Esophagus muscularis mucosa (tissue), 4 donors: Measurements from ENCODE around the gene ARFGAP3. TPM values are rescaled to one million over a fixed set of nuclear protein-coding genes. Genes with fewer than 3 reads are reported as not detected.

Experiments
- DNase-seq: peaks from one replicate; pipeline ENCODE4 v3.0.0-alpha.2; 2017; ENCODE audit errors: extremely low spot score
- H3K27ac ChIP-seq, 4 donors: fragments of 200-600 bp; sonication (generic); replicated peaks in 1 of 4; 1 replicate in 3 of 4; 2 replicates in 1 of 4; pipeline ENCODE4 v1.5.1; 2016 to 2019; ENCODE audit warnings: mild to moderate bottlenecking in 1 of 4
- H3K27me3 ChIP-seq, 4 donors: fragments of 200-600 bp; sonication (generic); one replicate each; pipeline versions ENCODE4 v1.5.1 to v1.6.0; 2016 to 2019
- H3K36me3 ChIP-seq, 4 donors: fragments of 200-600 bp; sonication (generic); one replicate each; pipeline ENCODE4 v1.5.1; 2016 to 2019
- H3K4me1 ChIP-seq, 4 donors: fragments of 200-600 bp; sonication (generic); one replicate each; pipeline ENCODE4 v1.5.1; 2016 to 2019
- H3K4me3 ChIP-seq, 4 donors: fragments of 200-600 bp; sonication (generic); 1 replicate in 2 of 4; 2 replicates in 2 of 4; pipeline ENCODE4 v1.5.1; 2016 to 2019; ENCODE audit warnings: mild to moderate bottlenecking in 4 of 4, moderate library complexity in 1 of 4
- H3K9me3 ChIP-seq, 4 donors: fragments of 200-600 bp; sonication (generic); 1 replicate in 3 of 4; 2 replicates in 1 of 4; pipeline ENCODE4 v1.5.1; 2016 to 2019
- EP300 ChIP-seq: sonication (generic); formaldehyde crosslinking; IDR thresholded peaks from one replicate; pipeline ENCODE4 v1.6.1; 2017; ENCODE audit warnings: antibody characterized with exemption
- POLR2A ChIP-seq: fragments of 450-650 bp; IDR thresholded peaks from one replicate; pipeline ENCODE4 v1.6.1; 2017; ENCODE audit warnings: antibody characterized with exemption, moderate library complexity, mild to moderate bottlenecking, low read depth
- POLR2AphosphoS5 ChIP-seq, 2 donors: sonication (generic); formaldehyde crosslinking; IDR thresholded peaks; one replicate each; pipeline ENCODE4 v1.6.1; 2017; ENCODE audit warnings: antibody characterized with exemption in 2 of 2
- WGBS: methylation state at CpG from one replicate; pipeline ENCODE4 v1.1.5; 2018; 5-methylcytosine and 5-hydroxymethylcytosine counted together
- intact Hi-C: fragments of 100-400 bp; cut with DNase I; formaldehyde crosslinking; loops from one replicate; pipeline ENCODE4 v1.15.1; 2023
- total RNA-seq, 4 donors: library from RNA; depleted of rRNA; stranded (reverse); fragments of >200 nt; gene quantifications; one replicate each; pipeline versions ENCODE4 v1.1.0 to v1.2.1, GENCODE V29; 2016
- TF ChIP-seq, protein P1 (sequence below), 3 experiments: fragments of 200-600 bp in 2 of 3; fragments of 450-650 bp in 1 of 3; sonication (generic) in 2 of 3; IDR thresholded peaks; one replicate each; pipeline ENCODE4 v1.5.1; 2017 to 2019; ENCODE audit warnings: antibody characterized with exemption in 3 of 3, mild to moderate bottlenecking in 2 of 3, moderate library complexity in 1 of 3

The ARFGAP3 gene
- total RNA-seq, 4 donors from 2014 or later = 38.8 to 63.5 (median 41.4) TPM

DNA sequence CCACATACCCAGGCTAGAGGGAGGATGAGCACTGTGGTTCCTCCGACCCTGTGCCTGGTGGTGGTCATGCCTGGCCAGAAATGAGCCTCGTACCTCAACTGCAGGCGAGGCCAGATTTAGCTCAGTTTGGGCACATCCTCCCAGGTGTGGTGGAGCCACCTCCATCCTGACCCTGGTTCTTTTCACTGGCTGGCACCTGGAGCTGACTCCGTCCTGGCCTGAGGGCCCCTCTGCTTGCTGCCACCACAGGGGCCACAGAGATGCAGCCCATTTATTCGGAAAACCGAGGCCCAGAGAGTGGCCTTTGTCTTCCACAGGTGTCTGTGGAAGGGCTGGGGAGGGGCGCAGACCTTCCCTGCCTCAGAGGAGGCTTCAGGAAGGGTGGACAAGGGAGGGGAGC, 9.0 kb upstream of the ARFGAP3 start:
- intact Hi-C loops = loop anchor here (5.0 kb wide), 1 partner anchor 166 kb away; no protein-coding TSS in a partner anchor
- Histone ChIP-seq H3K27me3 (no peaks in the 10 kb centered on the region), H3K4me3 (no peak overlapping the region), H3K4me1 (peaks cover 12 to 26% (median 23%) of the 10 kb centered on the region in 4 donors), H3K36me3 (peaks cover 7 to 22% (median 17%) of the 10 kb centered on the region in 4 donors), H3K9me3 (no peaks in the 10 kb centered on the region), H3K27ac (no peak overlapping the region)
- 92% methylated on average over 6 of the region's 7 CpGs for WGBS
- TF ChIP-seq POLR2A = no peak
- TF ChIP-seq, protein P1, sequence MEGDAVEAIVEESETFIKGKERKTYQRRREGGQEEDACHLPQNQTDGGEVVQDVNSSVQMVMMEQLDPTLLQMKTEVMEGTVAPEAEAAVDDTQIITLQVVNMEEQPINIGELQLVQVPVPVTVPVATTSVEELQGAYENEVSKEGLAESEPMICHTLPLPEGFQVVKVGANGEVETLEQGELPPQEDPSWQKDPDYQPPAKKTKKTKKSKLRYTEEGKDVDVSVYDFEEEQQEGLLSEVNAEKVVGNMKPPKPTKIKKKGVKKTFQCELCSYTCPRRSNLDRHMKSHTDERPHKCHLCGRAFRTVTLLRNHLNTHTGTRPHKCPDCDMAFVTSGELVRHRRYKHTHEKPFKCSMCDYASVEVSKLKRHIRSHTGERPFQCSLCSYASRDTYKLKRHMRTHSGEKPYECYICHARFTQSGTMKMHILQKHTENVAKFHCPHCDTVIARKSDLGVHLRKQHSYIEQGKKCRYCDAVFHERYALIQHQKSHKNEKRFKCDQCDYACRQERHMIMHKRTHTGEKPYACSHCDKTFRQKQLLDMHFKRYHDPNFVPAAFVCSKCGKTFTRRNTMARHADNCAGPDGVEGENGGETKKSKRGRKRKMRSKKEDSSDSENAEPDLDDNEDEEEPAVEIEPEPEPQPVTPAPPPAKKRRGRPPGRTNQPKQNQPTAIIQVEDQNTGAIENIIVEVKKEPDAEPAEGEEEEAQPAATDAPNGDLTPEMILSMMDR (IDR thresholded peaks at IDR 0.05) = no peak
- no peak for DNase-seq

DNA sequence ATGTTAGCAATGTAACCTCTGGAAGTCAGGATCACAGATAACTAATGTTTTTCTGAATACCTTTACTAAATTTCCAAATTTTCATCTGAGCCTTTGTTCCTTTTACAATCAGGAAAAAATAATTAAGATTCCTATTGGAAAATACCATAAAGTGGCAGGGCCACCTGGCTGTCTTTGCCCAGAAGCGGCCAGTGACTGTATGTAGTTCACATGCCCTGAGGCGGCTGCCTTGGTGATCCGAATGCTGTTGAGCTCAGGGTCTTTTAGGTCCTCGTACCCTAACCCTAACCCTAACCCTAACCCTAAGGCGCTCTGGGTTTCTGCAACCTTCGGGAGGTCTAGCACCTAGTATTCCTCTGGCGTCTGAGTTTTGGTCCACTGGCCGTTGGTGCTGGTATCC, 8.5 kb upstream of the ARFGAP3 start:
- intact Hi-C loops = loop anchor here (5.0 kb wide), 1 partner anchor 167 kb away; no protein-coding TSS in a partner anchor
- H3K4me1 ChIP-seq = peaks cover 12 to 29% (median 25%) of the 10 kb centered on the region in 4 donors
- H3K9me3 ChIP-seq = no peaks in the 10 kb centered on the region
- H3K27me3 ChIP-seq = no peaks in the 10 kb centered on the region
- 90% methylated on average over 8 of the region's 8 CpGs for WGBS
- no peak overlapping the region for H3K27ac ChIP-seq
- DNase-seq = no peak
- H3K36me3 ChIP-seq = peaks cover 1 to 16% (median 11%) of the 10 kb centered on the region in 4 donors
- TF ChIP-seq POLR2A = no peak
- TF ChIP-seq EP300 = no peak
- no peak for TF ChIP-seq POLR2AphosphoS5 (IDR thresholded peaks at IDR 0.05)
- TF ChIP-seq, protein P1 (IDR thresholded peaks at IDR 0.05) = no peak
- no peak overlapping the region for H3K4me3 ChIP-seq

DNA sequence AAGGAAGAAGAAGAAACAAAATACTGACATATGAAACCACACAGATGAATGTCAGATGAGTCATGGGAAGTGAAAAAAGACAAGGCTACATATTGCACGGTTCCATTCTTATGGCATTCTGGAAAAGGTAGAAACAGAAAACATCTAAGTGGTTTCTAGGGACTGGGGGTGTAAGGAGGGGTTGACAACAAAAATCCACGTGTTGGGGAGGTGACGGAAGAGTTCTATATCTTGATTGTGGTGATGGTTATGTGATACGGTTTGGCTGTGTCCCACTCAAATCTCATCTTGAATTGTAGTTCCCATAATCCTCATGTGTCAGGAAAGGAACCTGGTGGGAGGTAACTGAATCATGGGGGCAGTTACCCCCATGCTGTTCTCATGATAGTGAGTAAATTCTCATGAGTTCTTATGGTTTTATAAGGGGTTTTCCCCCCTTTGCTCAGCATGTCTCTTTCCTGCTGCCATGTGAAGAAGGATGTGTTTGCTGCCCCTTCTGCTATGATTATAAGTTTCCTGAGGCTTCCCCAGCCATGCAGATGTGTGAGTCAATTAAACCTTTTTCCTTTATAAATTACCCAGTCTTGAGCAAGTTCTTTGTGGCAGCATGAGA, 6.4 kb upstream of the ARFGAP3 start:
- DNase-seq = no peak

DNA sequence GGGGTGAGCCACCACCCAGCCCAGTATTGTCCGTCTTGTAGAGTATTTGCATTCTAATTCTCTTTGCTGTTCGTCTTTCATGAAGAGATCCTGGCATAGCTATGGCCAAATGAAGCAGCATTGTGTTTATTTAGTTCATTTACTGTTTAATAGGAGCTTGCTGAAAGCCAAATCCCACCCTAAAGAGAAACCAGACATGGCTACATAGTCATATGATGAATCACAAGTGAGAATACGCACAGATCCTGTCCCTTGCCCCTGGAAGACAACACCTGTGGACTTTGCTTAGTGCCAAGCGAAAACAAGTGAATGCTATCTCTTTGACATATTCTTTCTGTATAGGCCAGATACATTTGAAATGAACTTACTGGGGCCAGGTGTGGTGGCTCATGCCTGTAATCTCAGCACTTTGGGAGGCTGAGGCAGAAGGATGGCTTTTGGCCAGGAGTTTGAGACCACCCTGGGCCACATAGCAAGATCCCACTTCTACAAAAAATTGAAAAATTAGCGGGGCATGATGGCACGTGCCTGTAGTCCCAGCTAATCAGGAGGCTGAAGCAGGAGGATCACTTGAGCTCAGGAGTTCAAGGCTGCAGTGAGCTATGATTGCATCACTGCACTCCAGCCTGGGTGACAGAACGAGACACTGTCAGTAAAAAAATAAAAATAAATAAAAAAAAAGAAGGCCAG, 5.1 kb upstream of the ARFGAP3 start:
- WGBS = 95% methylated on average over 7 of the region's 7 CpGs

More for the DNA sequence above, 6.4 kb upstream of the ARFGAP3 start:
- no peak overlapping the region for H3K27ac ChIP-seq
- H3K9me3 ChIP-seq = no peaks in the 10 kb centered on the region
- WGBS = 72% methylated on average over 4 of the region's 4 CpGs
- no peak for TF ChIP-seq POLR2AphosphoS5 (IDR thresholded peaks at IDR 0.05)
- TF ChIP-seq EP300 = no peak
- TF ChIP-seq POLR2A = no peak
- TF ChIP-seq, protein P1 (IDR thresholded peaks at IDR 0.05) = no peak
- H3K4me3 ChIP-seq = no peak overlapping the region
- intact Hi-C loops = no loop called here
- H3K36me3 ChIP-seq = no peaks in the 10 kb centered on the region
- peaks cover 3 to 18% (median 15%) of the 10 kb centered on the region in 4 donors for H3K4me1 ChIP-seq
- H3K27me3 ChIP-seq = no peaks in the 10 kb centered on the region

More for the DNA sequence above, 5.1 kb upstream of the ARFGAP3 start:
- Histone ChIP-seq H3K36me3 (no peaks in the 10 kb centered on the region), H3K27me3 (no peaks in the 10 kb centered on the region), H3K9me3 (no peaks in the 10 kb centered on the region), H3K4me1 (peaks cover 0 to 18% (median 15%) of the 10 kb centered on the region in 4 donors), H3K27ac (no peak overlapping the region), H3K4me3 (no peak overlapping the region)
- intact Hi-C loops = no loop called here
- no peak for DNase-seq
- TF ChIP-seq, protein P1 (IDR thresholded peaks at IDR 0.05) = no peak
- TF ChIP-seq POLR2A (no peak), EP300 (no peak), POLR2AphosphoS5 (IDR thresholded peaks at IDR 0.05) (no peak)
